Skin epidermis (tissue), 12 donors: ENCODE results near the gene EXOC3.
"Not testable (repeated sequence)": the region's sequence is repeated elsewhere in the genome, so short reads cannot be mapped to it uniquely, and the experiment has no call there.

Experiments
- H3K27ac ChIP-seq, 21 experiments: fragments of 200-600 bp; sonication (generic) in 11 of 21; one replicate each; pipeline ENCODE4 v1.5.0; 2020; ENCODE audit warnings: mild to moderate bottlenecking in 3 of 21, inconsistent platforms in 2 of 21, moderate library complexity in 2 of 21
- H3K4me3 ChIP-seq, 7 experiments: fragments of 200-600 bp; sonication (generic) in 2 of 7; one replicate each; pipeline ENCODE4 v1.5.0; 2020; ENCODE audit warnings: inconsistent platforms in 2 of 7, mild to moderate bottlenecking in 2 of 7, moderate library complexity in 1 of 7

EXOC3 gene

GRCh38 chr5:442335-443238 is at the start of gene EXOC3:
TSS of gene EXOC3 (plus strand) at chr5:443176. CDS start at chr5:446206, 3,030 bp downstream.
- Histone ChIP-seq H3K27ac (peak within 1 kb of the TSS; percentile 81 to 98 (median 93)), H3K4me3 (peak within 1 kb of the TSS; percentile 55 to 97 (median 82))

GRCh38 chr5:393846-394275 is 49.1 kb upstream of the EXOC3 start:
- Histone ChIP-seq H3K4me3 (no peak overlapping the region), H3K27ac (peak overlapping the region in 7 of 21 experiments; percentile 8 to 85 (median 66))

DNA sequence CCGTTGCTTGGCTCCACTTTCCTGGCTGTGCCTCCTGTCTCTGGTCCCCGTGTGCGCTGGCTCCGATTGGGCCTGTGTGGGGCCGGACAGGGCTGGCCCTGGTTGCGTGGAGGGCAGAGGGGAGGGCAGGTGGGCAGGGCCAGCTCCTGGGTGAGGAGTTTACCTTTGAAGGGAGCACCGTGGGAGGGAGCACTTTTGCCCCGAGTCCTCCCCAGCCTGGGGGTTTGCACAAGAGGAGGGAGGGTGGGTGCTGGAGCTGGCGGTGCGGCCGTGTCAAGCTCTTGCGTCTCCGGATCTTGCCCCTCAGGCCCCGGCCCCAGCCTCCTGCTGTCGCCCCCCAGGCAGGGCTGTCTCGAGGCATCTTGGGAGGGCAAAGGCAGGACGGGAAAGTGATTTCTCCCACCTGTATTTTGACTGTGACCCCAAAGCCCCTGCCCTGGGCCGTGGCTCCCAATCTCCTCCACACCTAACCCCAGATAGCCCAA is 48.3 kb upstream of the EXOC3 start:
- H3K4me3 ChIP-seq = no peak overlapping the region
- H3K27ac ChIP-seq = peak overlapping the region in 19 of 21 experiments; percentile 17 to 85 (median 68)

DNA sequence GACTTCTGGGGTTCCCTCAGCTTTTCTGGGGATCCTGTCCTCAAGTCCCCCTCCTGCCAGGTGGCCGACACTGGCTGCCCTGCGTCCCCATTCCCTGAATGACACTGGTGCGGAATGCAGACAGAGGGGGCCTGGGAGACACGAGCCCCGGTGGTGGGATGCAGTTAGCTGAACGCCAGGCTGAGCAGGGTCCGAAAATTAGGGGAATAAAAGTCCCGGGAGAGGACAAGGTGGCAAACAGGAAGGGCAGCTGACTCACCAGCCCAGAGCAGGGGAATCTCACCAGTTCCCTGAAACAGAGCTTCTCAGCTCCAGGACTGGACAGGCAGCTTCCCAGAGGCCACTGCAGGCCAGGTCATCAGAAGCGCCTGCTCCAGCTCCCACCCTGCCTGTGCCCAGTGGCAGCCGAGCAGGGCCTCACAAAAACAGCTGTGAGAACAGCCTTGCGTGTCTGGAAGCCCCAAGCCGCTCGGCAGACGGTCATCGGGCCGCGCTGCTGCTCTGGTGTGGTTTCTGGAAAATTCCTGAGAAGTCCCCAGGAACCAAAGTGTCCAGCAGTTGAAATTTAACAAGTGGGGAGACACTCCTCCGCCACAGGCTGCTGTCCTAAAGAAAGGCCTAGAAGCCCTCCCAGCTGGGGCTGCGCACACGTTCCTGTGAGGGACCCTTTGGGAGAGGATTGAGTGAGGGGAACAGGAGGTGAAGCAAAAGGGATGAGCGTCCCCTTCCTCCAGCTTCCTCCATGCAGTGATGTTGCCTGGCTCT is 47.6 kb upstream of the EXOC3 start:
- H3K27ac ChIP-seq = peak overlapping the region in 18 of 21 experiments; percentile 19 to 85 (median 72)
- no peak overlapping the region for H3K4me3 ChIP-seq

- peak overlapping the region in 17 of 21 experiments; percentile 38 to 85 (median 74) for H3K27ac ChIP-seq
- H3K4me3 ChIP-seq = no peak overlapping the region
These were observed 47.0 kb upstream of the EXOC3 start for GRCh38 chr5:395921-396530.

DNA sequence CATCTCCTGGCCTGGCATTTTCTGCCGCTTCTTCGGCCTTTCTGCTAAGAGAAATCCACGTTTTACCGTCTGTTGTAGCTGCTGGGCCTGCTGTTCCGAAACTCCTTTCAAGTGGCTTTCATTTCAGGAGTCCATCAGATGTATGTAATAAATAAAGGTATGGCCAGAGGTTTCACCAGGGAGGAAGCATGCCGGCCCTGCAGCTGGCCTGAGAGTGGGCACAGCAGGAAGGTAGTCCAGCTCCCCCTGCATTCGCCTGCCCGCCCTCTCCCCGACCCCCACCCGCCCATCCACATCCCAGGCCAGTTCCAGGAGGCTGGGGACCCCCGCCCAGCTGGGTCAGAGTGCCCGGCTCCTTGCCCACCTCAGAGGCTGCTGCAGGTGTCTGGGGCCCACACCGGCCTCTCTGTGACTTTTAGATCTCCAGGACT is 46.4 kb upstream of the EXOC3 start:
- peak overlapping the region in 12 of 21 experiments; percentile 63 to 85 (median 79) for H3K27ac ChIP-seq
- H3K4me3 ChIP-seq = no peak overlapping the region

DNA sequence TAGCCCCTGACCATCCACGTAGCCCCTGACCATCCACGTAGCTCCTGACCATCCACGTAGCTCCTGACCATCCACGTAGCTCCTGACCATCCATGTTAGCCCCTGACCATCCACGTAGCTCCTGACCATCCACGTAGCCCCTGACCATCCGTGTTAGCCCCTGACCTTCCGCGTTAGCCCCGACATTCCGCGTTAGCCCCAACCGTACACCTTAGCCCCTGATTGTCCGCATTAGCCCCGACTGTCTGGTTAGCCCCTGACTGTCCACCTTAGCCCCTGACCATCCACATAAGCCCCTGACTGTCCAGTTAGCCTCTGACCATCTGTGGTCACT is 44.9 kb upstream of the EXOC3 start:
- peak overlapping the region in 10 of 21 experiments; percentile 37 to 97 (median 86) for H3K27ac ChIP-seq

GRCh38 chr5:398475-399295 is 44.3 kb upstream of the EXOC3 start:
- Histone ChIP-seq H3K27ac (peak overlapping the region in 18 of 21 experiments; percentile 5 to 97 (median 78)), H3K4me3 (no peak overlapping the region)

More for the DNA sequence above, 44.9 kb upstream of the EXOC3 start:
- H3K4me3 ChIP-seq = not testable (repeated sequence)

DNA sequence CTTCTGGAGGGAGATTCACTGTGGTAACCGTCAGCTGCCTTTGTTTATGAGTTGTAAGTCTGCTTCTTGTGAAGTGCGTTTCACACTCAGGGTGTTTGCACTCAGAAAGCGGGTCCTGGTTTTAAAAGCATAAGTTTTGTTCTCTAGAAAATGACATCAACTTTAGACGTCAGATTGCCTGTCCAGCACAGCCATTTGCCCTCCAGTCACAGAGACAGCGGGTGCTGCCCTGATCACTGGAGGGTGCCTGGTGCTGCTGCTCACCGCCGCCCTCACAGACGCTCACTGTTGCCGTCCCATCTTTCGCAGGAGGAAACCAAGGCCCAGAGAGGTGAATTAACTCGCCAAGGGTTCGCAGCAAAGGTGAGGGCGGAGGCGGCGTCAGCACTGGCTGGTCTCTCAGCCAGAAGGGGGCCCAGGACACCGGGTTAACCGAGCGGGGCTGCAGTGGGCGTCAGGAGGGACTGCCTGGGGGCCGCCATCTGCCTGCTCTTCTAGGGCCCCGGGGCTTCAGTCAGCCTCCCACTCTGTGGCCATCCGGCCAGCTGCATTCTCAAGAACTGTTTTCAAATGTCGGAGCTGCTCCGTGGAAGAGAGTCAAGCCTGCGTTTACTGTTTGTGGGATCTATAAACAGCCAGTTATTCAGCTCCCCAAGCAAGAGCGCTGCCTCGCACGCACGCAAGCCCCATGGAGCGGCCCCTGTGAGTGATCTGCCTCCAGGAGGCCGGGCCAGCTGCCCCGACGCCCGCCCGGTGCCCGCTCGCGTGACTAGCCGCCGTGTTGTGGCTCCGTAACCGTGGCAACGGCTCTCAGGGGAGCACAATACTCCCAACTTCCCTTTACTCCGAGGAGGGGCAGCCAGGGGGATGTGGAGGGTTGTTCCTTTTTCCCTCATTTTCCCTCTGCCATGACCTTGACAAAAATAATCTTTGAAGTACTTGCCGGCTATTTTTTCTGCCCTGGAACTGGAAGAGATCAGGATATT is 43.4 kb upstream of the EXOC3 start:
- H3K4me3 ChIP-seq = peak overlapping the region in 2 of 7 experiments; percentile 3 to 6

GRCh38 chr5:400282-401145 is 42.5 kb upstream of the EXOC3 start:
- H3K27ac ChIP-seq = peak overlapping the region in 20 of 21 experiments; percentile 24 to 97 (median 77)

More for the DNA sequence above, 43.4 kb upstream of the EXOC3 start:
- H3K27ac ChIP-seq = peak overlapping the region in 20 of 21 experiments; percentile 14 to 97 (median 77)

GRCh38 chr5:401146-402034 is 41.6 kb upstream of the EXOC3 start:
- Histone ChIP-seq H3K4me3 (no peak overlapping the region), H3K27ac (peak overlapping the region in 15 of 21 experiments; percentile 24 to 97 (median 75))

More at GRCh38 chr5:400282-401145, 42.5 kb upstream of the EXOC3 start:
- peak overlapping the region in 2 of 7 experiments; percentile 3 to 6 for H3K4me3 ChIP-seq

DNA sequence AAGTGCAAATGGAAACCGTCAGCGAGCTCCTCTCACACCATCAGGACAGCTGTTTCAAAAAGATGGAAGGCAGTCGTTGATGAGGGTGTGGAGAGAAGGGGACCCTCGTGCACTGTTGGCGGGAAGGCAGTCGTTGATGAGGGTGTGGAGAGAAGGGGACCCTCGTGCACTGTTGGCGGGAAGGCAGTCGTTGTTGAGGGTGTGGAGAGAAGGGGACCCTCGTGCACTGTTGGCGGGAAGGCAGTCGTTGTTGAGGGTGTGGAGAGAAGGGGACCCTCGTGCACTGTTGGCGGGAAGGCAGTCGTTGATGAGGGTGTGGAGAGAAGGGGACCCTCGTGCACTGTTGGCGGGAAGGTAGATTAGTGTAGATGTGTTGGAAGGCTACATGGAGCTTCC is 40.8 kb upstream of the EXOC3 start:
- not testable (repeated sequence) for H3K4me3 ChIP-seq
- H3K27ac ChIP-seq = peak overlapping the region in 2 of 21 experiments; percentile 90 to 97

- Histone ChIP-seq H3K4me3 (no peak overlapping the region), H3K27ac (peak overlapping the region in 2 of 21 experiments; percentile 1 to 3)
These were observed 40.2 kb upstream of the EXOC3 start for GRCh38 chr5:402615-403359.

GRCh38 chr5:403995-404394 is 39.0 kb upstream of the EXOC3 start:
- no peak overlapping the region for H3K4me3 ChIP-seq
- no peak overlapping the region for H3K27ac ChIP-seq

- H3K27ac ChIP-seq = no peak overlapping the region
These were observed 38.2 kb upstream of the EXOC3 start for GRCh38 chr5:404666-405241.

More at GRCh38 chr5:404666-405241, 38.2 kb upstream of the EXOC3 start:
- no peak overlapping the region for H3K4me3 ChIP-seq
